ENCODE data around the gene PPFIBP2.

DNA sequence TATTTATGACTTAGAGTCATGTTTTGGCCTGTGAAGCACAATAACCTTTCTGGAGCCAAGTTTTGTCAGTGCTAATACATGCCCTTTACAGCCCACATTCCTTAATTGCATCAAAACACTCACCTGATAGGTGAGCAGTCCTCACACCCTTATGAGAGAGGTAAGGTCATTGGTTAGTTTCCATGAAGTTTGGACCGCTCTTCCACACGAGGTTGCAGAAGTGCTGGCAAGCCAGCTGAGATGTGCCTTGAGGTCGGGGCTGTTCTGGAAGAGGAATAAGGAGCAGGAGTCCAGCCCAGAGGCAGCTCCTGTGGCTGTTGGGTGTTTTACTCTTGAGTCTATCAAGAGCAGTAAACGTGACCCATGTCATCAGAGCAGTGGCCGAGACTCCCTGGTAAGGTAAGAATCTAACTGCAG is 83.2 kb downstream of the PPFIBP2 start:
- TF ChIP-seq, protein P1, sequence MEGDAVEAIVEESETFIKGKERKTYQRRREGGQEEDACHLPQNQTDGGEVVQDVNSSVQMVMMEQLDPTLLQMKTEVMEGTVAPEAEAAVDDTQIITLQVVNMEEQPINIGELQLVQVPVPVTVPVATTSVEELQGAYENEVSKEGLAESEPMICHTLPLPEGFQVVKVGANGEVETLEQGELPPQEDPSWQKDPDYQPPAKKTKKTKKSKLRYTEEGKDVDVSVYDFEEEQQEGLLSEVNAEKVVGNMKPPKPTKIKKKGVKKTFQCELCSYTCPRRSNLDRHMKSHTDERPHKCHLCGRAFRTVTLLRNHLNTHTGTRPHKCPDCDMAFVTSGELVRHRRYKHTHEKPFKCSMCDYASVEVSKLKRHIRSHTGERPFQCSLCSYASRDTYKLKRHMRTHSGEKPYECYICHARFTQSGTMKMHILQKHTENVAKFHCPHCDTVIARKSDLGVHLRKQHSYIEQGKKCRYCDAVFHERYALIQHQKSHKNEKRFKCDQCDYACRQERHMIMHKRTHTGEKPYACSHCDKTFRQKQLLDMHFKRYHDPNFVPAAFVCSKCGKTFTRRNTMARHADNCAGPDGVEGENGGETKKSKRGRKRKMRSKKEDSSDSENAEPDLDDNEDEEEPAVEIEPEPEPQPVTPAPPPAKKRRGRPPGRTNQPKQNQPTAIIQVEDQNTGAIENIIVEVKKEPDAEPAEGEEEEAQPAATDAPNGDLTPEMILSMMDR (IDR thresholded peaks at IDR 0.05; ENCODE audit: low read length) = no peak
- TF ChIP-seq EZH2 (IDR thresholded peaks at IDR 0.05; ENCODE audit: borderline replicate concordance, low read length) = no peak
